Activated naive CD8-positive, alpha-beta T cell treated with anti-CD3 and anti-CD28 coated beads, Interleukin-2, amount 10 ng/mL, durations not matched to agents 7 days and 5 days (primary cell): ENCODE results near the gene LRRC27. TPM values are rescaled to one million over a fixed set of nuclear protein-coding genes. Genes with fewer than 3 reads are reported as not detected.
"Not testable (repeated sequence)": the region's sequence is repeated elsewhere in the genome, so short reads cannot be mapped to it uniquely, and the experiment has no call there.

ENCODE experiments used
- ATAC-seq: fragments of 150-1000 bp; cut with Tn5 transposase; one replicate; pipeline ENCODE4 v1.10.0; 2021; ENCODE audit warnings: low read depth, moderate library complexity
- POLR2A ChIA-PET: fragments of 350-600 bp; sonication (Branson Sonifier 250); formaldehyde crosslinking; loops from one replicate; lab custom pipeline; 2021; ENCODE audit warnings: antibody characterized with exemption; lab: Charles Lee
- DNase-seq: peaks from one replicate; pipeline ENCODE4 v3.0.0; 2021
- H3K27ac Mint-ChIP-seq: one replicate; pipeline ENCODE4 v1.8.0; 2022; ENCODE audit warnings: mild to moderate bottlenecking, mixed read lengths
- H3K27me3 Mint-ChIP-seq: one replicate; pipeline ENCODE4 v1.8.0; 2022; ENCODE audit warnings: mild to moderate bottlenecking, moderate library complexity, mixed read lengths
- H3K36me3 Mint-ChIP-seq: one replicate; pipeline ENCODE4 v1.8.0; 2021; ENCODE audit warnings: mild to moderate bottlenecking, mixed read lengths
- H3K4me1 Mint-ChIP-seq: one replicate; pipeline ENCODE4 v1.8.0; 2021; ENCODE audit warnings: mixed read lengths
- H3K4me3 Mint-ChIP-seq: one replicate; pipeline ENCODE4 v1.8.0; 2022; ENCODE audit warnings: mild to moderate bottlenecking, moderate library complexity, mixed read lengths
- H3K9me3 Mint-ChIP-seq: one replicate; pipeline ENCODE4 v1.8.0; 2021; ENCODE audit warnings: mixed read lengths
- total RNA-seq, 2 experiments: library from RNA; stranded (reverse); gene quantifications; one replicate each; pipeline ENCODE4 v1.2.3, GENCODE V29; 2021

The LRRC27 gene
- total RNA-seq, 2 experiments from 2014 or later: 4.7 to 6.3 TPM

- Mint-ChIP-seq H3K4me3 (no peak overlapping the region), H3K36me3 (no peaks in the 10 kb centered on the region), H3K4me1 (peaks cover 2% of the 10 kb centered on the region), H3K27me3 (peaks cover 17% of the 10 kb centered on the region), H3K9me3 (no peaks in the 10 kb centered on the region), H3K27ac (no peak overlapping the region)
- DNase-seq (no peak), ATAC-seq (no peak)
- POLR2A ChIA-PET: no interaction called here
Measured at GRCh38 chr10:132316133-132316532, 15.9 kb upstream of the LRRC27 start.

DNA sequence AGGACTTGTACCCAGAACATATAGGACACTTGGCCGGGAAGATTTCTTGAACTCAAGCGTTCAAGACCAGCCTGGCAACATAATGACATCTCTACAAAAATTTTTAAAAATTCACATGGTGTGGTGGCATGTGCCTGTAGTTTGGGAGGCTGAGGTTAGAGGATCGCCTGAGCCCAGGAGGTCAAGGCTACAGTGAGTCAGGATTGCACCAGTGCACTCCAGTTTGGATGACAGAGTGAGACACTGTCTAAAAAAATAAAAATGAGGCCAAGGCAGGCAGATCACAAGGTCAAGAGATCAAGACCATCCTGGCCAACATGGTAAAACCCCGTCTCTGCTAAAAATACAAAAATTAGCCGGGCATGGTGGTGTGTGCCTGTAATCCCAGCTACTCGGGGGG is 14.5 kb upstream of the LRRC27 start:
- ATAC-seq, DNase-seq, H3K27ac Mint-ChIP-seq, H3K9me3 Mint-ChIP-seq, H3K4me3 Mint-ChIP-seq, POLR2A ChIA-PET, H3K36me3 Mint-ChIP-seq, H3K4me1 Mint-ChIP-seq: not testable (repeated sequence)
- peaks cover 17% of the 10 kb centered on the region for H3K27me3 Mint-ChIP-seq

DNA sequence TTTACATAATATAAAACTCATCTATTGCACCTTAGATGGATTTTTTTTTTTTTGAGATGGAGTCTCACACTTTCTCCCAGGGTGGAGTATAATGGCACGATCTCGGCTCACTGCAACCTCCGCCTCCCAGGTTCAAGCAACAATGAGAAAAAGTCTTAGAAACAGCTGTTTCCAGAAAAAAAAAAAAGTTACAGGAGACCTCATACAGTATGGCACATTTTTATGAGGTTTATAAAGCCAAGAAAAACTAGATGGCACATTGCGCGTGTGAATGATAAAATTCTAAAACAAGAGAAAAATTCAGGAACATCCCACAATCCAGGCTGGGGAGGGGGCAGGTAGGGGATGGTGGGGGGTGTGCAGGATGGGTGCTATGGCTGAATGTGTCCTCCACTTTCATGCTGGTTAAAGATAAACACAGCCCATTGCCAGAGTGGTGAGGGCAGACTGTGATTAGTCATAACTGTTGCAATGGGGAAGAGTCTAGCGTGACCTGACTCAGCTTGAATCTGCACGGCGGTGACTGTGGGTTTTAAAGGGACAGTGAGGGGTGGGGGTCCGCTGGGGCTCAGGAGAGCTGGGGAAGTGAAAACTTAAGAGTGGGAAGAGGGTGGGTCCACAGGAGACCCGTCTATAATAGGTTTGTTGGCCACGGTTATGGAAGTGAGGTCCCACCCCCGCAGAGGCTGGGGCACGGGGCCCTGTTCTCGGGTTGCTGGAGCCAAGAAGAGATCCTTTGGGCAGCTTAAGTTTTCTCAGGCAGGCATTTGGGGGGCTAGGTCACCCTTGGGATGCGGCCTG is 11.9 kb upstream of the LRRC27 start:
- H3K27ac Mint-ChIP-seq: no peak overlapping the region
- DNase-seq (no peak), ATAC-seq (peak; percentile 66)
- H3K9me3 Mint-ChIP-seq: no peaks in the 10 kb centered on the region
- peaks cover 13% of the 10 kb centered on the region for H3K27me3 Mint-ChIP-seq
- H3K4me1 Mint-ChIP-seq: peaks cover 2% of the 10 kb centered on the region
- peaks cover 8% of the 10 kb centered on the region for H3K36me3 Mint-ChIP-seq
- POLR2A ChIA-PET: no interaction called here
- H3K4me3 Mint-ChIP-seq: no peak overlapping the region

DNA sequence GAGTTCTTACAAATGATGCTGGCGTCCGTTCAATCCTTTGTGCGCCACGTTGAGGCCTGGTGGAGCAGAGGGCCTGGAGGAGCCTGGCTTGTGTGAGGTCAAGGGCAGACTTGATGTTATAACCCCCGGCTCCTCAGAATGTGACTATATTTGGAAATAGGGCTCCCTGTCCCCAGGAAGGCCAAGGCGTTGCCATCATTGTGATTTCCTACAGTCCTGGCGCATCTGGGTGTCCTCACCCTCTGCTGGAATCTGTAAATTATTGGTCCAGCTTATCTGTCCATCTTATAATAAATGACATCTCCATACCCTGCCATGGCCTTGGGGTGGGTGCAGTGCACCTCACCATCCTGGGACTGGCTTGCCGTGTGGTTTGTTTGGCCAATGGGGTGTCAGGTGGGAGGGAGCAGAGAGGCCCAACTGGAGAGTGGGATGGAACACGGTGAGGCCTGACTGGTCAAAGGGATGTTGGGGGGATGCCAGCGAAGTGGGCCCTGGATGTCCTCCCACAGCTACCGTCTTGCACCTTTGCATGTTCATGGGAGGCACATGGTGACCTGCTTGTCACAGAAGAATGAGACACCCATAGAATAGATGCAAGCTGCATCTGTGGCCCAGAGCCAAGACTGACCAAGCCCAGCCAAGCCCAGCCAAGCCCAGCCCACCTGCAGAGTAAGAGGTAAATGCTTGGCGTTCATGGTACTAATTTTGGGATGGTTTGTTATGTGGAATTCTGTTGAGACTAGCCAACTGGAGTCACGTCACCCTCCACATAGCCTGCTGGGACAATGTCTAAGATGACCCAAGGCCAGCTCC is 11.1 kb upstream of the LRRC27 start:
- Mint-ChIP-seq H3K27me3 (peaks cover 12% of the 10 kb centered on the region), H3K27ac (no peak overlapping the region), H3K36me3 (peaks cover 11% of the 10 kb centered on the region)

GRCh38 chr10:132321726-132322125 is 10.3 kb upstream of the LRRC27 start:
- POLR2A ChIA-PET: interaction anchor here (1.2 kb wide), 1 partner anchor 9 kb away, joined by 3 read pairs; no protein-coding TSS in a partner anchor
- DNase-seq: no peak
- peaks cover 19% of the 10 kb centered on the region for H3K36me3 Mint-ChIP-seq
- no peak overlapping the region for H3K4me3 Mint-ChIP-seq
- no peaks in the 10 kb centered on the region for H3K9me3 Mint-ChIP-seq
- H3K4me1 Mint-ChIP-seq: peaks cover 2% of the 10 kb centered on the region
- H3K27me3 Mint-ChIP-seq: peaks cover 7% of the 10 kb centered on the region
- no peak overlapping the region for H3K27ac Mint-ChIP-seq
- no peak for ATAC-seq

More for the DNA sequence above, 11.1 kb upstream of the LRRC27 start:
- no peaks in the 10 kb centered on the region for H3K9me3 Mint-ChIP-seq
- peaks cover 2% of the 10 kb centered on the region for H3K4me1 Mint-ChIP-seq
- POLR2A ChIA-PET: no interaction called here
- no peak overlapping the region for H3K4me3 Mint-ChIP-seq
- no peak for DNase-seq
- ATAC-seq: no peak

GRCh38 chr10:132322586-132323048 is 9.4 kb upstream of the LRRC27 start:
- Mint-ChIP-seq H3K36me3 (peaks cover 24% of the 10 kb centered on the region), H3K4me3 (no peak overlapping the region), H3K27ac (no peak overlapping the region), H3K9me3 (no peaks in the 10 kb centered on the region), H3K4me1 (peaks cover 7% of the 10 kb centered on the region), H3K27me3 (peaks cover 6% of the 10 kb centered on the region)
- DNase-seq: no peak
- ATAC-seq: no peak
- POLR2A ChIA-PET: interaction anchor here (1.2 kb wide), 1 partner anchor 8 kb away, joined by 3 read pairs; no protein-coding TSS in a partner anchor

DNA sequence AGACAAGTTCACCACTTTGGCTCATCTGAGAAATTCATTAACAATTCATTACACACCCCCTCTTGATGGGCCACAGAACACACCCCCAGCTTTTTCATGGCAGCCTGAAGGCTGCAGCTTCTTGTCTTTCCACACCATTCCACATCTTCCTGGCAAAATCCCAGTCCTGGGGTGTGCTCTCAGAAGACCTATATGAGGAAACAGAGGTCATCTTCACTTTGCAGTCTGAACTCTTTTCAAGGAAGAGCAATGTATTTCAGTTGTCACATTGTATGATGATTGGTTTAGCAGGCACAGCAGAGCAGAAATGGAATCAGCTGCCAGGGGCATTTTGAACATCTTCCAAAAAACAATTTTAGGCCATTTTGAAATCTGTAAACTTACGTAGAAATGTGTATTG is 7.8 kb upstream of the LRRC27 start:
- peaks cover under 1% of the 10 kb centered on the region for H3K27me3 Mint-ChIP-seq
- no peak overlapping the region for H3K4me3 Mint-ChIP-seq
- peaks cover 17% of the 10 kb centered on the region for H3K4me1 Mint-ChIP-seq
- no peak for DNase-seq
- no peaks in the 10 kb centered on the region for H3K9me3 Mint-ChIP-seq
- POLR2A ChIA-PET: no interaction called here
- H3K36me3 Mint-ChIP-seq: peaks cover 33% of the 10 kb centered on the region
- no peak overlapping the region for H3K27ac Mint-ChIP-seq
- ATAC-seq: no peak

DNA sequence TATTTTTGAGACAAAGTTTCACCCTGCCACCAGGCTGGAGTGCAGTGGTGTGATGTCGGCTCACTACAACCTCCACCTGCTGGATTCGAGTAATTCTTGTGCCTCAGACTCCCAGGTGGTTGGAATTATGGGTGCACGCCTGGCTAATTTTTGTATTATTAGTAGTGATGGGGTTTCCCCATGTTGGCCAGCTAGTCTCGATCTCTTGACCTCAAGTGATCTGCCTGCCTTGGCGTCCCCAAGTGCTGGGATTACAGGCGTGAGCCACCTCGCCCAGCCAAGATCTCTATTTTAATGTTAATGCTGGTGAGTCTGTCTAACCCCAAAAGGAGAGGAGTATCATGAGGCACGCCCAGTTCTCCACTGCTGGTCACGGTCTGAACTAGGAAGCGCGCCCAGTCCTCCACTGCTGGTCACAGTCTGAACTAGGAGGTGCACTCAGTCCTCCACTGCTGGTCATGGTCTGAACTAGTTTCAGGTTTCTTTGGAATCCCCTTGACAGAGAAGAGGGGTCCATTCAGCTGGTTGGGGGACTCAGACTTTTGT is 5.6 kb upstream of the LRRC27 start:
- Mint-ChIP-seq H3K4me1 (peaks cover 27% of the 10 kb centered on the region), H3K36me3 (peaks cover 43% of the 10 kb centered on the region), H3K4me3 (no peak overlapping the region), H3K27me3 (no peaks in the 10 kb centered on the region), H3K9me3 (no peaks in the 10 kb centered on the region), H3K27ac (no peak overlapping the region)
- POLR2A ChIA-PET: no interaction called here
- ATAC-seq (no peak), DNase-seq (no peak)

- H3K4me3 Mint-ChIP-seq: no peak overlapping the region
- no peaks in the 10 kb centered on the region for H3K27me3 Mint-ChIP-seq
- DNase-seq: no peak
- POLR2A ChIA-PET: no interaction called here
- peaks cover 27% of the 10 kb centered on the region for H3K4me1 Mint-ChIP-seq
- no peaks in the 10 kb centered on the region for H3K9me3 Mint-ChIP-seq
- peaks cover 45% of the 10 kb centered on the region for H3K36me3 Mint-ChIP-seq
- H3K27ac Mint-ChIP-seq: peak overlapping the region; percentile 13
- ATAC-seq: no peak
Measured at GRCh38 chr10:132326925-132327324, 5.1 kb upstream of the LRRC27 start.

- no peaks in the 10 kb centered on the region for H3K27me3 Mint-ChIP-seq
- H3K27ac Mint-ChIP-seq: no peak overlapping the region
- POLR2A ChIA-PET: no interaction called here
- no peak for ATAC-seq
- peaks cover 46% of the 10 kb centered on the region for H3K36me3 Mint-ChIP-seq
- H3K9me3 Mint-ChIP-seq: no peaks in the 10 kb centered on the region
- DNase-seq: no peak
- H3K4me3 Mint-ChIP-seq: no peak overlapping the region
- H3K4me1 Mint-ChIP-seq: peaks cover 35% of the 10 kb centered on the region
Measured at GRCh38 chr10:132328106-132328505, 3.9 kb upstream of the LRRC27 start.

DNA sequence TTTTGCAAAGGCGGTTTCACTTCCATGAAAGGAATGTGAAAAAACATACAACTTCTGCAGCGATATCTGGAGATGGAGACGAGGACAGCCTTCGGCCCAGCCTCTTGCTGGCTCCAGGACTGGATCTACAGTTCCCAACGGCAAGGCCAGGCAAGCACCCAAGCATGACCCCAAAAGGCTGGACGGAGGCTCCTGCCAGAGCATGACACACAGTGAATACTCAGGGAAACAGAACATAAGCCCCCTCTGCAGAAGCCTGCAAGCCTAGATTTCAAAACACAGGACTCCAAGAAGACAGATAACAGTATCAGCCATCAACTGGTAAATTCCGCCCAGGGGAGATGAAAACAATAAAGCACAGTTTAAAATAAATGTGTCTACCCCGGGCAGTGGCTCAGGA is 3.3 kb upstream of the LRRC27 start:
- Mint-ChIP-seq H3K4me3 (peak overlapping the region; percentile 3), H3K27ac (no peak overlapping the region), H3K9me3 (no peaks in the 10 kb centered on the region), H3K27me3 (no peaks in the 10 kb centered on the region), H3K36me3 (peaks cover 46% of the 10 kb centered on the region), H3K4me1 (peaks cover 38% of the 10 kb centered on the region)
- POLR2A ChIA-PET: no interaction called here
- DNase-seq (no peak), ATAC-seq (no peak)

- H3K4me3 Mint-ChIP-seq: peak overlapping the region; percentile 84
- no peaks in the 10 kb centered on the region for H3K9me3 Mint-ChIP-seq
- H3K36me3 Mint-ChIP-seq: peaks cover 39% of the 10 kb centered on the region
- H3K27me3 Mint-ChIP-seq: no peaks in the 10 kb centered on the region
- peak overlapping the region; percentile 84 for H3K27ac Mint-ChIP-seq
- DNase-seq (no peak), ATAC-seq (no peak)
- H3K4me1 Mint-ChIP-seq: peaks cover 38% of the 10 kb centered on the region
- POLR2A ChIA-PET: interaction anchor here (0.8 to 1.5 kb wide), 4 partner anchors 8 to 430 kb away, joined by 3 to 7 read pairs (median 3); no protein-coding TSS in a partner anchor
Measured at GRCh38 chr10:132329565-132330485, 2.2 kb upstream of the LRRC27 start.
